GM12878 (cell line): Measurements from ENCODE around the gene IRAK2. TPM values are rescaled to one million over a fixed set of nuclear protein-coding genes. Genes with fewer than 3 reads are reported as not detected.

Experiments used
- BHLHE40 ChIP-seq, 2 experiments: fragments of 450-650 bp in 1 of 2; IDR thresholded peaks; 2 replicates each; pipeline ENCODE4 v1.6.1; 2011 to 2017; ENCODE audit warnings: low read depth in 2 of 2, borderline replicate concordance in 1 of 2, improper control_type of control experiment in 1 of 2, low read length in 1 of 2, mild to moderate bottlenecking in 1 of 2
- BMI1 ChIP-seq: fragments of 450-650 bp; IDR thresholded peaks from 2 replicates; pipeline ENCODE4 v1.6.1; 2016; ENCODE audit warnings: mild to moderate bottlenecking, moderate library complexity, borderline replicate concordance
- CREB1 ChIP-seq: IDR thresholded peaks from 2 replicates; pipeline ENCODE4 v1.6.1; 2012; ENCODE audit warnings: low read depth, mild to moderate bottlenecking, inconsistent platforms
- EED ChIP-seq: sonication (generic); IDR thresholded peaks from 2 replicates; pipeline ENCODE4 v1.6.1; 2016; ENCODE audit warnings: antibody characterized with exemption, low read depth
- GABPA ChIP-seq: IDR thresholded peaks from 2 replicates; pipeline ENCODE4 v1.6.1; 2014; ENCODE audit warnings: antibody characterized with exemption, low read depth, mild to moderate bottlenecking, inconsistent platforms
- HCFC1 ChIP-seq: fragments of 150-350 bp; IDR thresholded peaks from 2 replicates; pipeline ENCODE4 v1.6.1; 2014; ENCODE audit warnings: low read length
- HDGF ChIP-seq: fragments of 450-650 bp; IDR thresholded peaks from 2 replicates; pipeline ENCODE4 v1.6.1; 2016; ENCODE audit warnings: antibody characterized with exemption
- IKZF2 ChIP-seq, 2 experiments: fragments of 450-650 bp; IDR thresholded peaks; 2 replicates each; pipeline ENCODE4 v1.6.1; 2017; ENCODE audit warnings: mild to moderate bottlenecking in 2 of 2, moderate library complexity in 2 of 2
- MEF2A ChIP-seq: IDR thresholded peaks from 2 replicates; pipeline ENCODE4 v1.6.1; 2011; ENCODE audit warnings: low read depth, mild to moderate bottlenecking, low read length, moderate library complexity; ENCODE audit not compliant: insufficient read depth
- NBN ChIP-seq: fragments of 450-650 bp; IDR thresholded peaks from 2 replicates; pipeline ENCODE4 v1.6.1; 2016
- NFXL1 ChIP-seq: fragments of 450-650 bp; IDR thresholded peaks from 2 replicates; pipeline ENCODE4 v1.6.1; 2017; ENCODE audit warnings: antibody characterized with exemption, mild to moderate bottlenecking, borderline replicate concordance
- PAX5 ChIP-seq: IDR thresholded peaks from 2 replicates; pipeline ENCODE4 v1.6.1; 2011; ENCODE audit warnings: low read depth, low read length, borderline replicate concordance
- RELA ChIP-seq: fragments of 450-650 bp; IDR thresholded peaks from 2 replicates; pipeline ENCODE4 v1.8.0; 2014; ENCODE audit warnings: borderline replicate concordance; ENCODE audit not compliant: partially characterized antibody
- SMARCA5 ChIP-seq: fragments of 450-650 bp; IDR thresholded peaks from 2 replicates; pipeline ENCODE4 v1.6.1; 2017; ENCODE audit warnings: mild to moderate bottlenecking
- WRNIP1 ChIP-seq: IDR thresholded peaks from 2 replicates; pipeline ENCODE4 v1.6.1; 2011; ENCODE audit warnings: low read depth, low read length, improper control_type of control experiment, borderline replicate concordance
- YY1 ChIP-seq: IDR thresholded peaks from 2 replicates; pipeline ENCODE4 v1.6.1; 2011; ENCODE audit warnings: low read depth, mild to moderate bottlenecking, low read length
- ZZZ3 ChIP-seq: IDR thresholded peaks from 2 replicates; pipeline ENCODE4 v1.6.1; 2011; ENCODE audit warnings: low read depth; ENCODE audit not compliant: control insufficient read depth, insufficient read length
- polyA plus RNA-seq, 11 experiments: library from polyadenylated mRNA; depleted of rRNA in 4 of 11; unstranded in 6 of 11; stranded (reverse) in 5 of 11; fragments of >200 nt; fragmentation: Nextera tagmentation in 4 of 11; fragmentation: Illumina TruSeq in 1 of 11; extraction: Ambion mirVana in 4 of 11; extraction: Trizol in 1 of 11; gene quantifications; 1 replicate in 1 of 11; 2 replicates in 10 of 11; pipeline versions ENCODE4 v1.2.1 to v1.2.3, GENCODE V29; 2011 to 2016; ENCODE audit warnings: inconsistent platforms in 2 of 11, missing spikeins in 2 of 11, low read depth in 1 of 11
- total RNA-seq, 4 experiments: library from RNA; depleted of rRNA in 3 of 4; stranded (reverse); fragments of >200 nt in 3 of 4; fragmentation: Illumina TruSeq in 1 of 4; extraction: Trizol in 1 of 4; gene quantifications; 2 replicates each; pipeline versions ENCODE4 v1.2.1 to v1.2.3, GENCODE V29; 2013 to 2021
- TF ChIP-seq, protein P1 (sequence below): IDR thresholded peaks from 2 replicates; pipeline ENCODE4 v1.6.1; 2011; ENCODE audit warnings: mild to moderate bottlenecking, low read depth, low read length, moderate library complexity; ENCODE audit not compliant: insufficient replicate concordance
- TF ChIP-seq, protein P2 (sequence below): IDR thresholded peaks from 2 replicates; pipeline ENCODE4 v1.6.1; 2011; ENCODE audit warnings: borderline replicate concordance, low read depth, mild to moderate bottlenecking, moderate library complexity, low read length; ENCODE audit not compliant: insufficient read depth, poor library complexity, severe bottlenecking
- TF ChIP-seq, protein P3 (sequence below): IDR thresholded peaks from 2 replicates; pipeline ENCODE4 v1.6.1; 2012; ENCODE audit warnings: low read length, inconsistent platforms
- TF ChIP-seq, protein P4 (sequence below), 3 experiments: IDR thresholded peaks in 2 of 3; conservative IDR thresholded peaks in 1 of 3; 2 replicates each; pipeline ENCODE4 v1.5.1; 2011; ENCODE audit warnings: low read depth in 3 of 3, low read length in 3 of 3, mild to moderate bottlenecking in 3 of 3, control low read depth in 2 of 3, moderate library complexity in 2 of 3, inconsistent platforms in 1 of 3, mixed read lengths in 1 of 3; ENCODE audit not compliant: control insufficient read depth in 2 of 3, insufficient read depth in 1 of 3; ENCODE audit errors: extremely low read depth in 1 of 3
- TF ChIP-seq, protein P5 (sequence below): fragments of 450-650 bp; IDR thresholded peaks from 2 replicates; pipeline ENCODE4 v1.6.1; 2017; ENCODE audit warnings: mild to moderate bottlenecking, low read depth, inconsistent platforms; ENCODE audit not compliant: poor library complexity, severe bottlenecking

IRAK2 gene
- total and polyA plus RNA-seq, 10 of the 15 experiments (the other 5 are each of a cell fraction or from before 2014, with no cell fraction given), result 0.48 to 5.7 (median 4.5) TPM

DNA sequence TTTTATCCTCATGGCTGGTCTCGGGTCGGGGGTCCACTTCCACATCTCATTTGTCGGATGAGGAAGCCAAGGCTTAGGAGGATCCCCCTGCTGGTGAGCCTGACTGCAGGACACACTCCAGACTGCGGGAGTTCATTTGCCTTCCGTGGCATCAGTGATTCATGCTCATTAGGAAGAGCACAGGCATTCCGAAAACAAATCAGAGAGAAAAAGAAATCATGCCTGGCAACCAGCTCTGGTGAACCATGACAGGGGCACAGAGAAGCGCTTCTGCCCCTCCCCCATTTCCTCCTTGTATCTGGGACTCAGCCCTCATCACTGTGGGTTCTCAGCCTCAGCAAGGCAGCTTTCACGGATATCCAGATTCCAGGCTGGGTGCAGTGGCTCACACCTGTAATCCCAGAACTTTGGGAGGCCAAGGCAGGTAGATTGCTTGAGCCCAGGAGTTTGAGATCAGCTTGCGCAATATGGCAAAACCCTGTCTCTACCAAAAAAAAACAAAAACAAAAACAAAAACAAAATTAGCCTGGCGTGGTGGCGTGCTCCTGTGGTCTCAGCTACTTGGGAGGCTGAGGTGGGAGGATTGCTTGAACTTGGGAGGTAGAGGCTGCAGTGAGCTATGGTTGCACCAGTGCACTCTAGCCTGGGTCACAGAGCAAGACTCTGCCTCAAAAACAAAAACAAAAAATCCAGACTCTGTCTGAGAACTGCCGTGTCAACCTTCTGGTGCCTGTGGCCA, 28.4 kb downstream of the IRAK2 start (continued):
- TF ChIP-seq, protein P1, sequence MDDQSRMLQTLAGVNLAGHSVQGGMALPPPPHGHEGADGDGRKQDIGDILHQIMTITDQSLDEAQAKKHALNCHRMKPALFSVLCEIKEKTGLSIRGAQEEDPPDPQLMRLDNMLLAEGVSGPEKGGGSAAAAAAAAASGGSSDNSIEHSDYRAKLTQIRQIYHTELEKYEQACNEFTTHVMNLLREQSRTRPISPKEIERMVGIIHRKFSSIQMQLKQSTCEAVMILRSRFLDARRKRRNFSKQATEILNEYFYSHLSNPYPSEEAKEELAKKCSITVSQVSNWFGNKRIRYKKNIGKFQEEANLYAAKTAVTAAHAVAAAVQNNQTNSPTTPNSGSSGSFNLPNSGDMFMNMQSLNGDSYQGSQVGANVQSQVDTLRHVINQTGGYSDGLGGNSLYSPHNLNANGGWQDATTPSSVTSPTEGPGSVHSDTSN, result no peak
- peak; percentile 85; the same call in 1 of the 2 replicates for TF ChIP-seq HDGF
- no peak for TF ChIP-seq GABPA
- TF ChIP-seq WRNIP1, result no peak
- TF ChIP-seq BMI1, result no peak
- peak; percentile 84 to 91 for TF ChIP-seq IKZF2 (IDR thresholded peaks at IDR 0.05)
- no peak for TF ChIP-seq CREB1
- TF ChIP-seq MEF2A, result 0 out of 2 replicates have a peak, but pooled peaks have one; percentile 29
- 0 out of 2 replicates have a peak, but pooled peaks have one; percentile 14 for TF ChIP-seq YY1
- no peak for TF ChIP-seq SMARCA5
- peak; percentile 43; the same call in 1 of the 2 replicates for TF ChIP-seq NBN
- TF ChIP-seq PAX5, result peak; percentile 85; the same call in 1 of the 2 replicates
- TF ChIP-seq, protein P2, sequence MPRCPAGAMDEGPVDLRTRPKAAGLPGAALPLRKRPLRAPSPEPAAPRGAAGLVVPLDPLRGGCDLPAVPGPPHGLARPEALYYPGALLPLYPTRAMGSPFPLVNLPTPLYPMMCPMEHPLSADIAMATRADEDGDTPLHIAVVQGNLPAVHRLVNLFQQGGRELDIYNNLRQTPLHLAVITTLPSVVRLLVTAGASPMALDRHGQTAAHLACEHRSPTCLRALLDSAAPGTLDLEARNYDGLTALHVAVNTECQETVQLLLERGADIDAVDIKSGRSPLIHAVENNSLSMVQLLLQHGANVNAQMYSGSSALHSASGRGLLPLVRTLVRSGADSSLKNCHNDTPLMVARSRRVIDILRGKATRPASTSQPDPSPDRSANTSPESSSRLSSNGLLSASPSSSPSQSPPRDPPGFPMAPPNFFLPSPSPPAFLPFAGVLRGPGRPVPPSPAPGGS, result peak; percentile 52
- TF ChIP-seq, protein P3, sequence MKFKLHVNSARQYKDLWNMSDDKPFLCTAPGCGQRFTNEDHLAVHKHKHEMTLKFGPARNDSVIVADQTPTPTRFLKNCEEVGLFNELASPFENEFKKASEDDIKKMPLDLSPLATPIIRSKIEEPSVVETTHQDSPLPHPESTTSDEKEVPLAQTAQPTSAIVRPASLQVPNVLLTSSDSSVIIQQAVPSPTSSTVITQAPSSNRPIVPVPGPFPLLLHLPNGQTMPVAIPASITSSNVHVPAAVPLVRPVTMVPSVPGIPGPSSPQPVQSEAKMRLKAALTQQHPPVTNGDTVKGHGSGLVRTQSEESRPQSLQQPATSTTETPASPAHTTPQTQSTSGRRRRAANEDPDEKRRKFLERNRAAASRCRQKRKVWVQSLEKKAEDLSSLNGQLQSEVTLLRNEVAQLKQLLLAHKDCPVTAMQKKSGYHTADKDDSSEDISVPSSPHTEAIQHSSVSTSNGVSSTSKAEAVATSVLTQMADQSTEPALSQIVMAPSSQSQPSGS, result no peak
- TF ChIP-seq NFXL1, result no peak
- peak in 1 of 2 experiments; percentile 47; a peak in 1 of 4 replicates for TF ChIP-seq BHLHE40 (IDR thresholded peaks at IDR 0.05; ENCODE audit: borderline replicate concordance in 1 of 2, low read depth in 2 of 2, low read length in 1 of 2)
- TF ChIP-seq EED, result peak; percentile 91
- TF ChIP-seq RELA, result peak; percentile 46
- TF ChIP-seq ZZZ3, result no peak
- TF ChIP-seq, protein P4, sequence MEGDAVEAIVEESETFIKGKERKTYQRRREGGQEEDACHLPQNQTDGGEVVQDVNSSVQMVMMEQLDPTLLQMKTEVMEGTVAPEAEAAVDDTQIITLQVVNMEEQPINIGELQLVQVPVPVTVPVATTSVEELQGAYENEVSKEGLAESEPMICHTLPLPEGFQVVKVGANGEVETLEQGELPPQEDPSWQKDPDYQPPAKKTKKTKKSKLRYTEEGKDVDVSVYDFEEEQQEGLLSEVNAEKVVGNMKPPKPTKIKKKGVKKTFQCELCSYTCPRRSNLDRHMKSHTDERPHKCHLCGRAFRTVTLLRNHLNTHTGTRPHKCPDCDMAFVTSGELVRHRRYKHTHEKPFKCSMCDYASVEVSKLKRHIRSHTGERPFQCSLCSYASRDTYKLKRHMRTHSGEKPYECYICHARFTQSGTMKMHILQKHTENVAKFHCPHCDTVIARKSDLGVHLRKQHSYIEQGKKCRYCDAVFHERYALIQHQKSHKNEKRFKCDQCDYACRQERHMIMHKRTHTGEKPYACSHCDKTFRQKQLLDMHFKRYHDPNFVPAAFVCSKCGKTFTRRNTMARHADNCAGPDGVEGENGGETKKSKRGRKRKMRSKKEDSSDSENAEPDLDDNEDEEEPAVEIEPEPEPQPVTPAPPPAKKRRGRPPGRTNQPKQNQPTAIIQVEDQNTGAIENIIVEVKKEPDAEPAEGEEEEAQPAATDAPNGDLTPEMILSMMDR (IDR thresholded peaks at IDR 0.05 in 2 of 3, conservative IDR thresholded peaks at IDR 0.05 in 1 of 3; ENCODE audit: control insufficient read depth in 2 of 3, extremely low read depth in 1 of 3, insufficient read depth in 1 of 3, low read depth in 3 of 3, low read length in 3 of 3), result peak; percentile 46 to 52 (median 50); a peak in 5 of 6 replicates
- no peak for TF ChIP-seq HCFC1
- TF ChIP-seq, protein P5, sequence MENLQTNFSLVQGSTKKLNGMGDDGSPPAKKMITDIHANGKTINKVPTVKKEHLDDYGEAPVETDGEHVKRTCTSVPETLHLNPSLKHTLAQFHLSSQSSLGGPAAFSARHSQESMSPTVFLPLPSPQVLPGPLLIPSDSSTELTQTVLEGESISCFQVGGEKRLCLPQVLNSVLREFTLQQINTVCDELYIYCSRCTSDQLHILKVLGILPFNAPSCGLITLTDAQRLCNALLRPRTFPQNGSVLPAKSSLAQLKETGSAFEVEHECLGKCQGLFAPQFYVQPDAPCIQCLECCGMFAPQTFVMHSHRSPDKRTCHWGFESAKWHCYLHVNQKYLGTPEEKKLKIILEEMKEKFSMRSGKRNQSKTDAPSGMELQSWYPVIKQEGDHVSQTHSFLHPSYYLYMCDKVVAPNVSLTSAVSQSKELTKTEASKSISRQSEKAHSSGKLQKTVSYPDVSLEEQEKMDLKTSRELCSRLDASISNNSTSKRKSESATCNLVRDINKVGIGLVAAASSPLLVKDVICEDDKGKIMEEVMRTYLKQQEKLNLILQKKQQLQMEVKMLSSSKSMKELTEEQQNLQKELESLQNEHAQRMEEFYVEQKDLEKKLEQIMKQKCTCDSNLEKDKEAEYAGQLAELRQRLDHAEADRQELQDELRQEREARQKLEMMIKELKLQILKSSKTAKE, result peak; percentile 53
